DMS153 treated with DMSO at 0.1 percent for 48 hours (cell line): ENCODE results near the gene HNRNPA1L2.
A peak's percentile ranks its signal among the peaks of the same experiment; 100 is the strongest.
"Not testable (repeated sequence)": the region's sequence is repeated elsewhere in the genome, so short reads cannot be mapped to it uniquely, and the experiment has no call there.

Experiments used
- DNase-seq: peaks from one replicate; lab custom pipeline; 2025; ENCODE audit not compliant: unreplicated experiment; lab: John Stamatoyannopoulos, UW

HNRNPA1L2 gene

GRCh38 chr13:52642131-52642530 is at the start of gene HNRNPA1L2:
Gene HNRNPA1L2, plus strand, starts transcription at chr13:52642431. Its CDS starts 62 bp downstream, at chr13:52642493.
- DNase-seq, result no peak

GRCh38 chr13:52593175-52593574 is 49.1 kb upstream of the HNRNPA1L2 start:
- DNase-seq, result not testable (repeated sequence)

GRCh38 chr13:52593812-52594211 is 48.4 kb upstream of the HNRNPA1L2 start:
- DNase-seq, result not testable (repeated sequence)

- DNase-seq, result not testable (repeated sequence)
Measured at GRCh38 chr13:52594295-52594694, 47.9 kb upstream of the HNRNPA1L2 start.

GRCh38 chr13:52597676-52598075 is 44.6 kb upstream of the HNRNPA1L2 start:
- no peak for DNase-seq

GRCh38 chr13:52599037-52599847 is 43.0 kb upstream of the HNRNPA1L2 start:
- peak; percentile 38 for DNase-seq

- no peak for DNase-seq
Measured at GRCh38 chr13:52599848-52600603, 42.2 kb upstream of the HNRNPA1L2 start.

GRCh38 chr13:52600666-52601065 is 41.6 kb upstream of the HNRNPA1L2 start:
- DNase-seq, result no peak

GRCh38 chr13:52603316-52603715 is 38.9 kb upstream of the HNRNPA1L2 start:
- not testable (repeated sequence) for DNase-seq

- DNase-seq, result not testable (repeated sequence)
Measured at GRCh38 chr13:52606126-52606525, 36.1 kb upstream of the HNRNPA1L2 start.

GRCh38 chr13:52606795-52607194 is 35.4 kb upstream of the HNRNPA1L2 start:
- DNase-seq, result not testable (repeated sequence)

GRCh38 chr13:52608184-52608583 is 34.0 kb upstream of the HNRNPA1L2 start:
- not testable (repeated sequence) for DNase-seq

- DNase-seq, result peak; percentile 9
Measured at GRCh38 chr13:52609013-52609606, 33.1 kb upstream of the HNRNPA1L2 start.

GRCh38 chr13:52610158-52610557 is 32.1 kb upstream of the HNRNPA1L2 start:
- not testable (repeated sequence) for DNase-seq

- DNase-seq, result no peak
Measured at GRCh38 chr13:52615134-52615801, 27.0 kb upstream of the HNRNPA1L2 start.

- no peak for DNase-seq
Measured at GRCh38 chr13:52615812-52616211, 26.4 kb upstream of the HNRNPA1L2 start.

- DNase-seq, result peak; percentile 83
Measured at GRCh38 chr13:52617070-52618060, 24.9 kb upstream of the HNRNPA1L2 start.

- DNase-seq, result not testable (repeated sequence)
Measured at GRCh38 chr13:52631083-52631690, 11.0 kb upstream of the HNRNPA1L2 start.

- no peak for DNase-seq
Measured at GRCh38 chr13:52638666-52639328, 3.4 kb upstream of the HNRNPA1L2 start.
